SKM-1 (cell line): Measurements from ENCODE around the gene PRSS27.

ENCODE experiments used
- DNase-seq: peaks from one replicate; lab custom pipeline; 2025; ENCODE audit not compliant: unreplicated experiment; lab: John Stamatoyannopoulos, UW

Gene PRSS27

GRCh38 chr16:2752035-2752849 is 32.2 kb upstream of the PRSS27 start, which contains the start of gene SRRM2:
SRRM2 (plus strand) TSS chr16:2752638; CDS start chr16:2756365, 3,727 bp downstream.
- DNase-seq: peak; percentile 96

- DNase-seq: peak; percentile 50
Observed at GRCh38 chr16:2751577-2752034, 31.6 kb upstream of the PRSS27 start.

GRCh38 chr16:2749936-2750335 is 29.9 kb upstream of the PRSS27 start:
- DNase-seq: no peak

GRCh38 chr16:2749476-2749875 is 29.5 kb upstream of the PRSS27 start:
- no peak for DNase-seq

GRCh38 chr16:2748757-2749455 is 28.9 kb upstream of the PRSS27 start:
- no peak for DNase-seq

- no peak for DNase-seq
Observed at GRCh38 chr16:2745961-2746360, 25.9 kb upstream of the PRSS27 start.

GRCh38 chr16:2745116-2745890 is 25.3 kb upstream of the PRSS27 start:
- DNase-seq: no peak

- DNase-seq: no peak
Observed at GRCh38 chr16:2744711-2745110, 24.7 kb upstream of the PRSS27 start.

GRCh38 chr16:2743007-2743810 is 23.2 kb upstream of the PRSS27 start:
- DNase-seq: no peak

- no peak for DNase-seq
Observed at GRCh38 chr16:2742323-2743006, 22.4 kb upstream of the PRSS27 start.

GRCh38 chr16:2741168-2741567 is 21.1 kb upstream of the PRSS27 start:
- no peak for DNase-seq

GRCh38 chr16:2740476-2740875 is 20.5 kb upstream of the PRSS27 start:
- DNase-seq: no peak

GRCh38 chr16:2739625-2740430 is 19.8 kb upstream of the PRSS27 start:
- no peak for DNase-seq

GRCh38 chr16:2738615-2739014 is 18.6 kb upstream of the PRSS27 start:
- DNase-seq: no peak

- DNase-seq: no peak
Observed at GRCh38 chr16:2737895-2738418, 17.9 kb upstream of the PRSS27 start.

- no peak for DNase-seq
Observed at GRCh38 chr16:2737238-2737605, 17.2 kb upstream of the PRSS27 start.

GRCh38 chr16:2736476-2737237 is 16.6 kb upstream of the PRSS27 start:
- DNase-seq: no peak

GRCh38 chr16:2734844-2735515 is 15.0 kb upstream of the PRSS27 start:
- DNase-seq: no peak
